Measurements from ENCODE around the gene HEBP1. TPM values are rescaled to one million over a fixed set of nuclear protein-coding genes. Genes with fewer than 3 reads are reported as not detected.

HEBP1 gene
- total RNA-seq, 1 experiment from 2014 or later: 9.1 TPM

- no peaks in the 10 kb centered on the region for H3K9me3 ChIP-seq (replicated peaks)
- DNase-seq: no peak
- H3K4me1 ChIP-seq: no peaks in the 10 kb centered on the region
- H3K4me3 ChIP-seq: no peak overlapping the region
- H3K27ac ChIP-seq: no peak overlapping the region
- H3K36me3 ChIP-seq: no peaks in the 10 kb centered on the region
- H3K27me3 ChIP-seq: no peaks in the 10 kb centered on the region
Observed at GRCh38 chr12:12964255-12964654, 35.8 kb downstream of the HEBP1 start.

GRCh38 chr12:12960639-12961209 is 39.3 kb downstream of the HEBP1 start:
- Histone ChIP-seq H3K9me3 (replicated peaks) (no peaks in the 10 kb centered on the region), H3K36me3 (no peaks in the 10 kb centered on the region), H3K4me1 (no peaks in the 10 kb centered on the region), H3K27ac (no peak overlapping the region), H3K27me3 (no peaks in the 10 kb centered on the region), H3K4me3 (no peak overlapping the region)
- no peak for DNase-seq

- no peaks in the 10 kb centered on the region for H3K4me1 ChIP-seq
- no peak overlapping the region for H3K27ac ChIP-seq
- no peaks in the 10 kb centered on the region for H3K36me3 ChIP-seq
- no peaks in the 10 kb centered on the region for H3K27me3 ChIP-seq
- H3K9me3 ChIP-seq (replicated peaks): no peaks in the 10 kb centered on the region
- H3K4me3 ChIP-seq: no peak overlapping the region
- DNase-seq: no peak
Observed at GRCh38 chr12:12958886-12959285, 41.2 kb downstream of the HEBP1 start.

GRCh38 chr12:12954878-12955625 is 45.0 kb downstream of the HEBP1 start:
- Histone ChIP-seq H3K27ac (no peak overlapping the region), H3K27me3 (no peaks in the 10 kb centered on the region), H3K9me3 (replicated peaks) (no peaks in the 10 kb centered on the region), H3K4me3 (no peak overlapping the region), H3K36me3 (no peaks in the 10 kb centered on the region), H3K4me1 (no peaks in the 10 kb centered on the region)
- DNase-seq: no peak

GRCh38 chr12:12954356-12954755 is 45.7 kb downstream of the HEBP1 start:
- no peak overlapping the region for H3K27ac ChIP-seq
- no peaks in the 10 kb centered on the region for H3K4me1 ChIP-seq
- H3K4me3 ChIP-seq: no peak overlapping the region
- no peaks in the 10 kb centered on the region for H3K27me3 ChIP-seq
- no peaks in the 10 kb centered on the region for H3K36me3 ChIP-seq
- no peaks in the 10 kb centered on the region for H3K9me3 ChIP-seq (replicated peaks)
- no peak for DNase-seq

- no peak within 1 kb of the TSS for H3K4me3 ChIP-seq
- H3K4me1 ChIP-seq: 0 out of 2 replicates have a peak, but pooled peaks cover 2% of the 10 kb centered on the region
- no peak for DNase-seq
- no peaks in the 10 kb centered on the region for H3K36me3 ChIP-seq
- no peaks in the 10 kb centered on the region for H3K9me3 ChIP-seq (replicated peaks)
- H3K27ac ChIP-seq: no peak within 1 kb of the TSS
- H3K27me3 ChIP-seq: no peaks in the 10 kb centered on the region
Observed at GRCh38 chr12:12952036-12952435, 48.0 kb downstream of the HEBP1 start, which contains the start of gene GPRC5D. Gene GPRC5D (minus strand): TSS chr12:12952170. CDS start chr12:12950384, 1,786 bp downstream.

- no peak for DNase-seq
- no peaks in the 10 kb centered on the region for H3K9me3 ChIP-seq (replicated peaks)
- H3K4me3 ChIP-seq: no peak overlapping the region
- no peak overlapping the region for H3K27ac ChIP-seq
- no peaks in the 10 kb centered on the region for H3K36me3 ChIP-seq
- H3K27me3 ChIP-seq: no peaks in the 10 kb centered on the region
- 0 out of 2 replicates have a peak, but pooled peaks cover 5% of the 10 kb centered on the region for H3K4me1 ChIP-seq
Observed at GRCh38 chr12:12951504-12951903, 48.6 kb downstream of the HEBP1 start.

GRCh38 chr12:12947902-12948301 is 52.2 kb downstream of the HEBP1 start:
- Histone ChIP-seq H3K4me3 (no peak overlapping the region), H3K27ac (no peak overlapping the region), H3K9me3 (replicated peaks) (no peaks in the 10 kb centered on the region), H3K36me3 (no peaks in the 10 kb centered on the region), H3K27me3 (no peaks in the 10 kb centered on the region), H3K4me1 (0 out of 2 replicates have a peak, but pooled peaks cover 5% of the 10 kb centered on the region)
- DNase-seq: no peak

- Histone ChIP-seq H3K27ac (no peak overlapping the region), H3K4me3 (no peak overlapping the region), H3K4me1 (0 out of 2 replicates have a peak, but pooled peaks cover 5% of the 10 kb centered on the region), H3K36me3 (no peaks in the 10 kb centered on the region), H3K9me3 (replicated peaks) (no peaks in the 10 kb centered on the region), H3K27me3 (no peaks in the 10 kb centered on the region)
- DNase-seq: peak; percentile 9 to 46
Observed at GRCh38 chr12:12946686-12947355, 53.2 kb downstream of the HEBP1 start.

GRCh38 chr12:12945591-12945990 is 54.5 kb downstream of the HEBP1 start:
- Histone ChIP-seq H3K27me3 (no peaks in the 10 kb centered on the region), H3K4me3 (no peak overlapping the region), H3K9me3 (replicated peaks) (no peaks in the 10 kb centered on the region), H3K36me3 (no peaks in the 10 kb centered on the region), H3K27ac (no peak overlapping the region), H3K4me1 (0 out of 2 replicates have a peak, but pooled peaks cover 5% of the 10 kb centered on the region)
- no peak for DNase-seq

GRCh38 chr12:12943586-12944260 is 56.3 kb downstream of the HEBP1 start:
- Histone ChIP-seq H3K36me3 (no peaks in the 10 kb centered on the region), H3K27me3 (no peaks in the 10 kb centered on the region), H3K27ac (no peak overlapping the region), H3K4me3 (no peak overlapping the region), H3K4me1 (0 out of 2 replicates have a peak, but pooled peaks cover 5% of the 10 kb centered on the region), H3K9me3 (replicated peaks) (no peaks in the 10 kb centered on the region)
- no peak for DNase-seq

GRCh38 chr12:12941450-12942350 is 58.4 kb downstream of the HEBP1 start:
- DNase-seq: peak; percentile 22 to 58
- no peaks in the 10 kb centered on the region for H3K9me3 ChIP-seq (replicated peaks)
- no peak overlapping the region for H3K27ac ChIP-seq
- H3K4me1 ChIP-seq: no peaks in the 10 kb centered on the region
- no peaks in the 10 kb centered on the region for H3K27me3 ChIP-seq
- no peak overlapping the region for H3K4me3 ChIP-seq
- no peaks in the 10 kb centered on the region for H3K36me3 ChIP-seq

GRCh38 chr12:12939888-12940287 is 60.2 kb downstream of the HEBP1 start:
- no peaks in the 10 kb centered on the region for H3K9me3 ChIP-seq (replicated peaks)
- no peaks in the 10 kb centered on the region for H3K36me3 ChIP-seq
- no peak overlapping the region for H3K27ac ChIP-seq
- 0 out of 2 replicates have a peak, but pooled peaks cover 1% of the 10 kb centered on the region for H3K4me1 ChIP-seq
- H3K27me3 ChIP-seq: no peaks in the 10 kb centered on the region
- no peak overlapping the region for H3K4me3 ChIP-seq
- no peak for DNase-seq

- DNase-seq: no peak
- H3K27me3 ChIP-seq: no peaks in the 10 kb centered on the region
- H3K9me3 ChIP-seq (replicated peaks): no peaks in the 10 kb centered on the region
- peaks cover 8% of the 10 kb centered on the region; the same call in 1 of the 2 replicates for H3K4me1 ChIP-seq
- H3K36me3 ChIP-seq: no peaks in the 10 kb centered on the region
- H3K27ac ChIP-seq: no peak overlapping the region
- no peak overlapping the region for H3K4me3 ChIP-seq
Observed at GRCh38 chr12:12938541-12938940, 61.5 kb downstream of the HEBP1 start.
